IPS-18c (cell line): ENCODE results near the gene LIMS2.

Experiments used
- H3K4me3 ChIP-seq: 2 replicates; pipeline ENCODE4 v1.7.0; 2013; ENCODE audit warnings: low read depth, mild to moderate bottlenecking, low read length, moderate library complexity; ENCODE audit not compliant: insufficient read depth
- H3K9me3 ChIP-seq: one replicate; pipeline ENCODE4 v1.6.1; 2013; ENCODE audit warnings: mild to moderate bottlenecking, low read length, moderate library complexity; ENCODE audit not compliant: control insufficient read depth, insufficient read depth

LIMS2 gene

DNA sequence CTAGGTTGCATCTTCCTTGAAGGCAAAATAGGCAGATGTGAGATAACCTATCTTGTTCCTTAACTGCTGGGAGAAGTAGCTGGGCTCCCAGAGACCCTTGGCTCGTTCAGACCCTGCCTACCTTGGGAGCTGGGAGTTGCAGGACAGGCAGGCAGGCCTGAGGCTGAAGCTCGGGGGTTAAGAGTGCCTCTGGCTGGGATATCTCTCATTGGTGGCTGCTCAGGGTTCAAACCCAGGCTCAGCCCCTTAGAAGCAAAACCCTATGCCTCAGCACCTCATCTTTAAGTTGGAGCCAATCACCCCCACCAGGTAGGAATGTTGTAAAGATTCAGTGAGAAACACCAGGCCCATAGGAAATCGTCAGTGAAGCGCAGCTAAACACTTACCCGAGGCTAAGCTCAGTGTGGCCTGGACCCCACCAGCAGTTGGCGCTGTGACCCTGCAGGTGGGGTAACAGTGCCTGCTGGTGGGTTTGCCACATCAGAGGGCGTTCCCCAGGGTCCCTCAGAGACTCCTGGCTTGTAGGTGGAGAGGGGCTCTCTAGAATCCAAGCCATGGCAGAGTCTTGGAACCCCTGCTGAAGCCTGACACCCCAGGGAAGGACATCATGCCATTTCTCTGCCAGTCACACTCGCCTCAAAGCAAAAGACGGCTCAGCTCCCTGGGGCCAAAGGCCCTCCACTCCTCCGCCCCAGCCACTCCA lies 84.0 kb downstream of the LIMS2 start:
- Histone ChIP-seq H3K4me3 (no peak overlapping the region), H3K9me3 (no peaks in the 10 kb centered on the region)

- no peaks in the 10 kb centered on the region for H3K9me3 ChIP-seq
- H3K4me3 ChIP-seq = no peak overlapping the region
Observed at GRCh38 chr2:127590386-127591190, 84.7 kb downstream of the LIMS2 start.

GRCh38 chr2:127589841-127590240 lies 85.5 kb downstream of the LIMS2 start:
- Histone ChIP-seq H3K9me3 (no peaks in the 10 kb centered on the region), H3K4me3 (no peak overlapping the region)

- Histone ChIP-seq H3K4me3 (no peak overlapping the region), H3K9me3 (no peaks in the 10 kb centered on the region)
Observed at GRCh38 chr2:127589358-127589757, 86.0 kb downstream of the LIMS2 start.
